ENCODE measurements around the gene TGFBR3. TPM values are rescaled to one million over a fixed set of nuclear protein-coding genes. Genes with fewer than 3 reads are reported as not detected.

The TGFBR3 gene
- total RNA-seq, 1 donor from 2014 or later, result 2.5 TPM

DNA sequence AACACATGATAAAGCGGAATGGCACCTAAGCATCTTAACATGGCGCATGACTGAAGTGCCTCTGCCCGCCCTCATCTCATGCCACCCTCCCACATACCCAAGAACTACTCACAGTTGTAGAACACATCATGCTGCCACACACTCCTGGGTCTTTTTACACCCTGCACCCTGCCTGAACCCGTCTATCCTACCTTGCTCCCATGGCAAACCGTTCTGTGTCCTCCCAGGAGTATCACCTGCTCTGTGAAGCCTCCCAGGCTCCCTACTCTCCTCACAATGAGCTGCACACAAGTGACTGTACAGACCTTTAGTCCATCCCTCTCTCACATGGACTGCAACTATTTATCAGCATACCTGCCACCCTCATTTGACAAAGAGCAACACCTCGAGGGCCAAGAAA lies 144.0 kb downstream of the TGFBR3 start:
- Mint-ChIP-seq H3K27ac (ENCODE audit: unreplicated experiment) (no peak overlapping the region), H3K4me3 (ENCODE audit: unreplicated experiment) (no peak overlapping the region), H3K27me3 (ENCODE audit: low read depth, unreplicated experiment) (no peaks in the 10 kb centered on the region), H3K4me1 (ENCODE audit: low read depth, unreplicated experiment) (peaks cover 4% of the 10 kb centered on the region), H3K36me3 (ENCODE audit: low read depth, unreplicated experiment) (no peaks in the 10 kb centered on the region), H3K9me3 (ENCODE audit: unreplicated experiment) (peaks cover 6% of the 10 kb centered on the region)
- Histone ChIP-seq H3K27me3 (ENCODE audit: insufficient read depth, low read length) (no peaks in the 10 kb centered on the region), H2AFZ (ENCODE audit: low read depth, low read length) (no peak overlapping the region), H3K4me3 (ENCODE audit: insufficient read depth, low read depth, low read length) (no peak overlapping the region), H3K9ac (ENCODE audit: low read length) (no peak overlapping the region), H4K20me1 (ENCODE audit: insufficient read depth, low read length) (no peaks in the 10 kb centered on the region), H3K79me2 (ENCODE audit: insufficient read depth, low read length) (no peaks in the 10 kb centered on the region), H3K4me1 (ENCODE audit: insufficient read depth, low read length) (peaks cover 17% of the 10 kb centered on the region), H3K36me3 (ENCODE audit: insufficient read depth, low read length) (no peaks in the 10 kb centered on the region), H3K4me2 (ENCODE audit: low read length) (no peak overlapping the region), H3K27ac (ENCODE audit: low read depth, low read length) (no peak overlapping the region), H3K9me3 (ENCODE audit: insufficient read depth, low read depth, low read length) (no peaks in the 10 kb centered on the region)
- FAIRE-seq, result no peak
- TF ChIP-seq EZH2 (IDR thresholded peaks at IDR 0.05; ENCODE audit: insufficient read depth, low read length), result no peak
- TF ChIP-seq, protein P1, sequence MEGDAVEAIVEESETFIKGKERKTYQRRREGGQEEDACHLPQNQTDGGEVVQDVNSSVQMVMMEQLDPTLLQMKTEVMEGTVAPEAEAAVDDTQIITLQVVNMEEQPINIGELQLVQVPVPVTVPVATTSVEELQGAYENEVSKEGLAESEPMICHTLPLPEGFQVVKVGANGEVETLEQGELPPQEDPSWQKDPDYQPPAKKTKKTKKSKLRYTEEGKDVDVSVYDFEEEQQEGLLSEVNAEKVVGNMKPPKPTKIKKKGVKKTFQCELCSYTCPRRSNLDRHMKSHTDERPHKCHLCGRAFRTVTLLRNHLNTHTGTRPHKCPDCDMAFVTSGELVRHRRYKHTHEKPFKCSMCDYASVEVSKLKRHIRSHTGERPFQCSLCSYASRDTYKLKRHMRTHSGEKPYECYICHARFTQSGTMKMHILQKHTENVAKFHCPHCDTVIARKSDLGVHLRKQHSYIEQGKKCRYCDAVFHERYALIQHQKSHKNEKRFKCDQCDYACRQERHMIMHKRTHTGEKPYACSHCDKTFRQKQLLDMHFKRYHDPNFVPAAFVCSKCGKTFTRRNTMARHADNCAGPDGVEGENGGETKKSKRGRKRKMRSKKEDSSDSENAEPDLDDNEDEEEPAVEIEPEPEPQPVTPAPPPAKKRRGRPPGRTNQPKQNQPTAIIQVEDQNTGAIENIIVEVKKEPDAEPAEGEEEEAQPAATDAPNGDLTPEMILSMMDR (IDR thresholded peaks at IDR 0.05; ENCODE audit: insufficient read depth, low read depth, low read length), result no peak
- no peak for DNase-seq (ENCODE audit: low read depth)

GRCh38 chr1:91741301-91741700 lies 144.7 kb downstream of the TGFBR3 start:
- H3K9me3 ChIP-seq (ENCODE audit: insufficient read depth, low read depth, low read length), result no peaks in the 10 kb centered on the region
- DNase-seq (ENCODE audit: low read depth), result peak; percentile 63

DNA sequence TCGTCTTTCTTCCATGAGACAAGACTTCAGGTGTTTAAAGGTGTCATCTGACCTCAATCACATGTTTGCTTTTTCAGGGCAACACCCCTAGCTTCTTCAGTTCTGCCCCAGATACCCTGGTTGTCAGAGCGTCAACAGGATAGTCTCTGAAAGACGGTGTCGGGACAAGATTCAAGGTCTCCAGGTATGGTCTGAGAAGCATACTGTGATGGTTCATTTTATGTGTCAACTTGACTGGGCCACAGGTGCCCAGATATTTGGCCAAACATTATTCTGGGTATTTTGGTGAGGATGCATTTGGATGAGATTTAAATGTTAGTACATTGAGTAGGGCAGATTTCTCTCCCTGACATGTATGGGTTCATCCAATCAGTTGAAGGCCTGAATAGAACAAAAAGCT lies 148.3 kb downstream of the TGFBR3 start:
- Histone ChIP-seq H3K4me3 (ENCODE audit: insufficient read depth, low read depth, low read length) (no peak overlapping the region), H3K9ac (ENCODE audit: low read length) (peak overlapping the region; percentile 45), H3K27me3 (ENCODE audit: insufficient read depth, low read length) (no peaks in the 10 kb centered on the region), H3K4me2 (ENCODE audit: low read length) (peak overlapping the region; percentile 79), H3K27ac (ENCODE audit: low read depth, low read length) (peak overlapping the region; percentile 62), H3K4me1 (ENCODE audit: insufficient read depth, low read length) (peaks cover 24% of the 10 kb centered on the region), H4K20me1 (ENCODE audit: insufficient read depth, low read length) (no peaks in the 10 kb centered on the region), H3K9me3 (ENCODE audit: insufficient read depth, low read depth, low read length) (no peaks in the 10 kb centered on the region), H2AFZ (ENCODE audit: low read depth, low read length) (peak overlapping the region; percentile 53), H3K36me3 (ENCODE audit: insufficient read depth, low read length) (no peaks in the 10 kb centered on the region), H3K79me2 (ENCODE audit: insufficient read depth, low read length) (no peaks in the 10 kb centered on the region)
- TF ChIP-seq EZH2 (IDR thresholded peaks at IDR 0.05; ENCODE audit: insufficient read depth, low read length), result no peak
- TF ChIP-seq, protein P1 (IDR thresholded peaks at IDR 0.05; ENCODE audit: insufficient read depth, low read depth, low read length), result no peak
- Mint-ChIP-seq H3K27ac (ENCODE audit: unreplicated experiment) (no peak overlapping the region), H3K36me3 (ENCODE audit: low read depth, unreplicated experiment) (no peaks in the 10 kb centered on the region), H3K27me3 (ENCODE audit: low read depth, unreplicated experiment) (no peaks in the 10 kb centered on the region), H3K4me3 (ENCODE audit: unreplicated experiment) (no peak overlapping the region), H3K4me1 (ENCODE audit: low read depth, unreplicated experiment) (peaks cover 15% of the 10 kb centered on the region), H3K9me3 (ENCODE audit: unreplicated experiment) (peaks cover 4% of the 10 kb centered on the region)
- FAIRE-seq (no peak), DNase-seq (ENCODE audit: low read depth) (no peak)

More at GRCh38 chr1:91741301-91741700, 144.7 kb downstream of the TGFBR3 start:
- Histone ChIP-seq H3K79me2 (ENCODE audit: insufficient read depth, low read length) (no peaks in the 10 kb centered on the region), H3K4me1 (ENCODE audit: insufficient read depth, low read length) (peaks cover 23% of the 10 kb centered on the region), H3K36me3 (ENCODE audit: insufficient read depth, low read length) (no peaks in the 10 kb centered on the region), H2AFZ (ENCODE audit: low read depth, low read length) (no peak overlapping the region), H3K4me3 (ENCODE audit: insufficient read depth, low read depth, low read length) (no peak overlapping the region), H3K4me2 (ENCODE audit: low read length) (no peak overlapping the region), H4K20me1 (ENCODE audit: insufficient read depth, low read length) (no peaks in the 10 kb centered on the region), H3K27me3 (ENCODE audit: insufficient read depth, low read length) (no peaks in the 10 kb centered on the region), H3K9ac (ENCODE audit: low read length) (no peak overlapping the region), H3K27ac (ENCODE audit: low read depth, low read length) (no peak overlapping the region)
- H3K9me3 Mint-ChIP-seq (ENCODE audit: unreplicated experiment), result peaks cover 4% of the 10 kb centered on the region
- no peaks in the 10 kb centered on the region for H3K27me3 Mint-ChIP-seq (ENCODE audit: low read depth, unreplicated experiment)
- H3K4me3 Mint-ChIP-seq (ENCODE audit: unreplicated experiment), result no peak overlapping the region
- H3K4me1 Mint-ChIP-seq (ENCODE audit: low read depth, unreplicated experiment), result peaks cover 10% of the 10 kb centered on the region
- peak; percentile 9 for FAIRE-seq
- TF ChIP-seq EZH2 (IDR thresholded peaks at IDR 0.05; ENCODE audit: insufficient read depth, low read length), result no peak
- TF ChIP-seq, protein P1 (IDR thresholded peaks at IDR 0.05; ENCODE audit: insufficient read depth, low read depth, low read length), result no peak
- H3K27ac Mint-ChIP-seq (ENCODE audit: unreplicated experiment), result no peak overlapping the region
- no peaks in the 10 kb centered on the region for H3K36me3 Mint-ChIP-seq (ENCODE audit: low read depth, unreplicated experiment)

All from astrocyte (in vitro differentiated cells and primary cell).